Liver (tissue), 9 donors: ENCODE results near the gene GK. TPM values are rescaled to one million over a fixed set of nuclear protein-coding genes. Genes with fewer than 3 reads are reported as not detected.

Experiments
- DNase-seq: peaks from one replicate; pipeline ENCODE4 v3.0.0-alpha.2; 2017; ENCODE audit warnings: low spot score
- H3K27ac ChIP-seq, 2 donors: one replicate each; pipeline ENCODE4 v1.7.0; 2013; ENCODE audit warnings: inconsistent platforms in 2 of 2, low read length in 2 of 2, control low read depth in 1 of 2, low read depth in 1 of 2, mild to moderate bottlenecking in 1 of 2
- H3K27me3 ChIP-seq, 4 donors: one replicate each; pipeline versions ENCODE4 v1.6.1 to v1.7.0; 2013; ENCODE audit warnings: low read length in 3 of 4, inconsistent platforms in 1 of 4, mild to moderate bottlenecking in 1 of 4, moderate library complexity in 1 of 4; ENCODE audit not compliant: control insufficient read depth in 4 of 4, insufficient read depth in 4 of 4
- H3K36me3 ChIP-seq, 4 donors: one replicate each; pipeline versions ENCODE4 v1.6.1 to v1.7.0; 2013; ENCODE audit warnings: low read length in 3 of 4, mild to moderate bottlenecking in 3 of 4, low read depth in 1 of 4, moderate library complexity in 1 of 4; ENCODE audit not compliant: control insufficient read depth in 4 of 4, insufficient read depth in 3 of 4
- H3K4me1 ChIP-seq, 4 donors: one replicate each; pipeline versions ENCODE4 v1.6.1 to v1.7.0; 2013; ENCODE audit warnings: low read length in 3 of 4, mild to moderate bottlenecking in 3 of 4, moderate library complexity in 1 of 4; ENCODE audit not compliant: control insufficient read depth in 4 of 4, insufficient read depth in 4 of 4
- H3K4me3 ChIP-seq, 3 donors: one replicate each; pipeline versions ENCODE4 v1.6.1 to v1.7.0; 2013; ENCODE audit warnings: low read length in 3 of 3, control low read depth in 1 of 3, low read depth in 1 of 3, mild to moderate bottlenecking in 1 of 3
- H3K9ac ChIP-seq, 2 donors: one replicate each; pipeline ENCODE4 v1.7.0; 2013; ENCODE audit warnings: low read length in 2 of 2, mild to moderate bottlenecking in 2 of 2, moderate library complexity in 2 of 2, control low read depth in 1 of 2, low read depth in 1 of 2
- H3K9me3 ChIP-seq, 4 donors: one replicate each; pipeline versions ENCODE4 v1.6.1 to v1.7.0; 2013; ENCODE audit warnings: low read length in 3 of 4; ENCODE audit not compliant: control insufficient read depth in 4 of 4
- FOXA1 ChIP-seq: IDR thresholded peaks from 2 replicates; pipeline ENCODE4 v1.6.1; 2016; ENCODE audit warnings: antibody characterized with exemption
- FOXA2 ChIP-seq: IDR thresholded peaks from 2 replicates; pipeline ENCODE4 v1.6.1; 2016; ENCODE audit warnings: antibody characterized with exemption
- GABPA ChIP-seq, 2 donors: IDR thresholded peaks in 1 of 2; conservative IDR thresholded peaks in 1 of 2; 2 replicates each; pipeline ENCODE4 v1.6.1; 2016; ENCODE audit warnings: antibody characterized with exemption in 2 of 2, mild to moderate bottlenecking in 1 of 2, moderate library complexity in 1 of 2
- HNF4A ChIP-seq, 2 donors: conservative IDR thresholded peaks; 2 replicates each; pipeline ENCODE4 v1.6.1; 2016; ENCODE audit warnings: antibody characterized with exemption in 2 of 2, mild to moderate bottlenecking in 2 of 2
- HNF4G ChIP-seq: IDR thresholded peaks from 2 replicates; pipeline ENCODE4 v1.6.1; 2016; ENCODE audit warnings: antibody characterized with exemption
- JUND ChIP-seq, 2 donors: IDR thresholded peaks; 2 replicates each; pipeline ENCODE4 v1.6.1; 2016; ENCODE audit warnings: antibody characterized with exemption in 2 of 2
- NR2F2 ChIP-seq: IDR thresholded peaks from 2 replicates; pipeline ENCODE4 v1.6.1; 2016; ENCODE audit warnings: antibody characterized with exemption
- RAD21 ChIP-seq, 2 donors: IDR thresholded peaks; 2 replicates each; pipeline ENCODE4 v1.6.1; 2016; ENCODE audit warnings: antibody characterized with exemption in 2 of 2, mild to moderate bottlenecking in 2 of 2
- RXRA ChIP-seq, 2 donors: IDR thresholded peaks; 2 replicates each; pipeline ENCODE4 v1.6.1; 2017 to 2018; ENCODE audit warnings: antibody characterized with exemption in 2 of 2, mild to moderate bottlenecking in 1 of 2
- SP1 ChIP-seq: IDR thresholded peaks from 2 replicates; pipeline ENCODE4 v1.6.1; 2018; ENCODE audit warnings: antibody characterized with exemption, mild to moderate bottlenecking
- TAF1 ChIP-seq: conservative IDR thresholded peaks from 2 replicates; pipeline ENCODE4 v1.6.1; 2016; ENCODE audit warnings: antibody characterized with exemption, mild to moderate bottlenecking
- YY1 ChIP-seq: IDR thresholded peaks from 2 replicates; pipeline ENCODE4 v1.6.1; 2016; ENCODE audit warnings: antibody characterized with exemption, mild to moderate bottlenecking
- WGBS: extraction: QIAGEN DNeasy Blood & Tissue Kit; methylation state at CpG from one replicate; pipeline ENCODE4 v1.1.7; 2013; 5-methylcytosine and 5-hydroxymethylcytosine counted together
- polyA plus RNA-seq, 2 donors: library from polyadenylated mRNA; stranded (reverse) in 1 of 2; unstranded in 1 of 2; fragments of 200-250 nt in 1 of 2; fragments of >200 nt in 1 of 2; fragmentation: Nextera tagmentation in 1 of 2; extraction: Ambion mirVana in 1 of 2; gene quantifications; one replicate each; pipeline versions ENCODE4 v1.2.1 to v1.2.3, GENCODE V29; 2013 to 2015
- total RNA-seq, 2 donors: library from RNA; depleted of rRNA; stranded (reverse); fragments of >200 nt; gene quantifications; one replicate each; pipeline ENCODE4 v1.2.3, GENCODE V29; 2014
- TF ChIP-seq, protein P1 (sequence below): fragments of 150-350 bp; IDR thresholded peaks from 2 replicates; pipeline ENCODE4 v1.5.1; 2017; ENCODE audit warnings: improper control_type of control experiment, low read depth, low read length; ENCODE audit not compliant: missing input control
- TF ChIP-seq, protein P2 (sequence below): IDR thresholded peaks from 2 replicates; pipeline ENCODE4 v1.6.1; 2016; ENCODE audit warnings: antibody characterized with exemption, mild to moderate bottlenecking
- TF ChIP-seq, protein P3 (sequence below): IDR thresholded peaks from 2 replicates; pipeline ENCODE4 v1.6.1; 2016; ENCODE audit warnings: antibody characterized with exemption
- TF ChIP-seq, protein P4 (sequence below): IDR thresholded peaks from 2 replicates; pipeline ENCODE4 v1.6.1; 2016; ENCODE audit warnings: antibody characterized with exemption
- TF ChIP-seq, protein P5 (sequence below): IDR thresholded peaks from 2 replicates; pipeline ENCODE4 v1.6.1; 2016; ENCODE audit warnings: antibody characterized with exemption
- donor health status: healthy.
- donor health status: healthy.
- donor health status: healthy.
- donor health status: healthy.
- donor health status: healthy.

The GK gene
- total and polyA plus RNA-seq, 4 donors = 27.9 to 145 (median 44.0) TPM

DNA sequence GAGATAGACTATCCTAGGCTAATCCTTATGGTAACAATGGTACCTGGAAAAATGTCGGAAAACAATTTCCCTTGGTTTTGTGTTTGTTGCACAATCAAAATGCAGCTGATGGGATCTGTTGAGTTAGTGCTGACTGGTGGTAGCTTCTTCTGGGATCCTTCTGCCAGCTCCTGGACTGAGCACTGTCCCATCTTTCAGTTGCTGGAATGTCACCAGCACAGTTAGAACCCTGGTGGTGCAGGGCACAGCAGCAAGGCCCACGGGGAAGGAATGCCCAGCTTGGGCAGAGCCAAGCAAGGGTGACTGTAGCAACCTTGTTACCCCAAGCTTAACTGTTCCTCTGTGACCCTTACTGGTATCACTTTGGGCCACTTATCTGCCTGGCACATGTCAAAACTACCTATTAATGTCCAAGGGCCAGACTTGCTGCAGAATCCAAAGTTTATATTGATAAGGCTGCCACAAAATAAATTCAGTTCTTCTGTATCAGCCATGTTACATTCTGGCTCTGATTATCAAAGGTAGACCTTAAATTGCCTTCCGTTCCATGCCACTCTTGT lies 53.1 kb downstream of the GK start:
- Histone ChIP-seq H3K36me3 (peaks cover 0 to 11% (median 5%) of the 10 kb centered on the region in 4 donors), H3K27ac (no peak overlapping the region), H3K9ac (no peak overlapping the region), H3K9me3 (no peaks in the 10 kb centered on the region), H3K4me3 (no peak overlapping the region), H3K27me3 (no peaks in the 10 kb centered on the region), H3K4me1 (peaks cover 0 to 1% (median 0%) of the 10 kb centered on the region in 4 donors)
- TF ChIP-seq HNF4A (conservative IDR thresholded peaks at IDR 0.05) = peak in 1 of 2 donors; percentile 23
- TF ChIP-seq, protein P1, sequence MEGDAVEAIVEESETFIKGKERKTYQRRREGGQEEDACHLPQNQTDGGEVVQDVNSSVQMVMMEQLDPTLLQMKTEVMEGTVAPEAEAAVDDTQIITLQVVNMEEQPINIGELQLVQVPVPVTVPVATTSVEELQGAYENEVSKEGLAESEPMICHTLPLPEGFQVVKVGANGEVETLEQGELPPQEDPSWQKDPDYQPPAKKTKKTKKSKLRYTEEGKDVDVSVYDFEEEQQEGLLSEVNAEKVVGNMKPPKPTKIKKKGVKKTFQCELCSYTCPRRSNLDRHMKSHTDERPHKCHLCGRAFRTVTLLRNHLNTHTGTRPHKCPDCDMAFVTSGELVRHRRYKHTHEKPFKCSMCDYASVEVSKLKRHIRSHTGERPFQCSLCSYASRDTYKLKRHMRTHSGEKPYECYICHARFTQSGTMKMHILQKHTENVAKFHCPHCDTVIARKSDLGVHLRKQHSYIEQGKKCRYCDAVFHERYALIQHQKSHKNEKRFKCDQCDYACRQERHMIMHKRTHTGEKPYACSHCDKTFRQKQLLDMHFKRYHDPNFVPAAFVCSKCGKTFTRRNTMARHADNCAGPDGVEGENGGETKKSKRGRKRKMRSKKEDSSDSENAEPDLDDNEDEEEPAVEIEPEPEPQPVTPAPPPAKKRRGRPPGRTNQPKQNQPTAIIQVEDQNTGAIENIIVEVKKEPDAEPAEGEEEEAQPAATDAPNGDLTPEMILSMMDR = no peak
- no peak for TF ChIP-seq RAD21 (IDR thresholded peaks at IDR 0.05)
- no peak for TF ChIP-seq GABPA (IDR thresholded peaks at IDR 0.05 in 1 of 2, conservative IDR thresholded peaks at IDR 0.05 in 1 of 2)
- TF ChIP-seq FOXA1 = no peak
- TF ChIP-seq FOXA2 = no peak
- TF ChIP-seq SP1 = no peak
- DNase-seq = no peak
- 68% methylated on average over 3 of the region's 3 CpGs for WGBS

DNA sequence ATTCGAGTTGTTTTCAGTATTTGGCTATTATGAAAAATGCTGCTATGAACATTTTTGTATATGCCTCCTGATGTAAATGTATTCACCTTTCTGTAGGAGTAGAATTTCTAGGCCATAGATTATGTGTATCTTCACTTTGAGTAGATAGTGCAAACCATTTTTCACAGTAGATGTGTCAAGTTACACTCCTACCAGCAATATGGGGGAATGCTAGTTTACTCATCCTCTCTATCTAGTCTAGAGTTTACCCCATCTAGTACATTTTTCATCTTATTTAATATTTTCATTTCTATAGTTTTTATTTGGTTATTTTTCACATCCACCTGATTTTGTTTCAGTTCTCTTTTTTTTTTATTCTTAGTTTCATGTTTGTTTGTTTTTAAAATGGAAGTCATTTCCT lies 59.0 kb downstream of the GK start:
- Histone ChIP-seq H3K9ac (no peak overlapping the region), H3K4me3 (no peak overlapping the region), H3K9me3 (no peaks in the 10 kb centered on the region), H3K27me3 (no peaks in the 10 kb centered on the region), H3K27ac (no peak overlapping the region), H3K4me1 (no peaks in the 10 kb centered on the region), H3K36me3 (peaks cover 3 to 19% (median 5%) of the 10 kb centered on the region in 4 donors)
- DNase-seq = no peak
- 92% methylated on average over 1 of the region's 1 CpG for WGBS
- no peak for TF ChIP-seq TAF1
- TF ChIP-seq GABPA (IDR thresholded peaks at IDR 0.05 in 1 of 2, conservative IDR thresholded peaks at IDR 0.05 in 1 of 2) = no peak
- TF ChIP-seq FOXA2 = no peak
- TF ChIP-seq, protein P2, sequence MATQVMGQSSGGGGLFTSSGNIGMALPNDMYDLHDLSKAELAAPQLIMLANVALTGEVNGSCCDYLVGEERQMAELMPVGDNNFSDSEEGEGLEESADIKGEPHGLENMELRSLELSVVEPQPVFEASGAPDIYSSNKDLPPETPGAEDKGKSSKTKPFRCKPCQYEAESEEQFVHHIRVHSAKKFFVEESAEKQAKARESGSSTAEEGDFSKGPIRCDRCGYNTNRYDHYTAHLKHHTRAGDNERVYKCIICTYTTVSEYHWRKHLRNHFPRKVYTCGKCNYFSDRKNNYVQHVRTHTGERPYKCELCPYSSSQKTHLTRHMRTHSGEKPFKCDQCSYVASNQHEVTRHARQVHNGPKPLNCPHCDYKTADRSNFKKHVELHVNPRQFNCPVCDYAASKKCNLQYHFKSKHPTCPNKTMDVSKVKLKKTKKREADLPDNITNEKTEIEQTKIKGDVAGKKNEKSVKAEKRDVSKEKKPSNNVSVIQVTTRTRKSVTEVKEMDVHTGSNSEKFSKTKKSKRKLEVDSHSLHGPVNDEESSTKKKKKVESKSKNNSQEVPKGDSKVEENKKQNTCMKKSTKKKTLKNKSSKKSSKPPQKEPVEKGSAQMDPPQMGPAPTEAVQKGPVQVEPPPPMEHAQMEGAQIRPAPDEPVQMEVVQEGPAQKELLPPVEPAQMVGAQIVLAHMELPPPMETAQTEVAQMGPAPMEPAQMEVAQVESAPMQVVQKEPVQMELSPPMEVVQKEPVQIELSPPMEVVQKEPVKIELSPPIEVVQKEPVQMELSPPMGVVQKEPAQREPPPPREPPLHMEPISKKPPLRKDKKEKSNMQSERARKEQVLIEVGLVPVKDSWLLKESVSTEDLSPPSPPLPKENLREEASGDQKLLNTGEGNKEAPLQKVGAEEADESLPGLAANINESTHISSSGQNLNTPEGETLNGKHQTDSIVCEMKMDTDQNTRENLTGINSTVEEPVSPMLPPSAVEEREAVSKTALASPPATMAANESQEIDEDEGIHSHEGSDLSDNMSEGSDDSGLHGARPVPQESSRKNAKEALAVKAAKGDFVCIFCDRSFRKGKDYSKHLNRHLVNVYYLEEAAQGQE = no peak
- TF ChIP-seq, protein P3, sequence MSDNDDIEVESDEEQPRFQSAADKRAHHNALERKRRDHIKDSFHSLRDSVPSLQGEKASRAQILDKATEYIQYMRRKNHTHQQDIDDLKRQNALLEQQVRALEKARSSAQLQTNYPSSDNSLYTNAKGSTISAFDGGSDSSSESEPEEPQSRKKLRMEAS = no peak
- TF ChIP-seq, protein P1 = no peak
- no peak for TF ChIP-seq JUND (IDR thresholded peaks at IDR 0.05)
- TF ChIP-seq, protein P4, sequence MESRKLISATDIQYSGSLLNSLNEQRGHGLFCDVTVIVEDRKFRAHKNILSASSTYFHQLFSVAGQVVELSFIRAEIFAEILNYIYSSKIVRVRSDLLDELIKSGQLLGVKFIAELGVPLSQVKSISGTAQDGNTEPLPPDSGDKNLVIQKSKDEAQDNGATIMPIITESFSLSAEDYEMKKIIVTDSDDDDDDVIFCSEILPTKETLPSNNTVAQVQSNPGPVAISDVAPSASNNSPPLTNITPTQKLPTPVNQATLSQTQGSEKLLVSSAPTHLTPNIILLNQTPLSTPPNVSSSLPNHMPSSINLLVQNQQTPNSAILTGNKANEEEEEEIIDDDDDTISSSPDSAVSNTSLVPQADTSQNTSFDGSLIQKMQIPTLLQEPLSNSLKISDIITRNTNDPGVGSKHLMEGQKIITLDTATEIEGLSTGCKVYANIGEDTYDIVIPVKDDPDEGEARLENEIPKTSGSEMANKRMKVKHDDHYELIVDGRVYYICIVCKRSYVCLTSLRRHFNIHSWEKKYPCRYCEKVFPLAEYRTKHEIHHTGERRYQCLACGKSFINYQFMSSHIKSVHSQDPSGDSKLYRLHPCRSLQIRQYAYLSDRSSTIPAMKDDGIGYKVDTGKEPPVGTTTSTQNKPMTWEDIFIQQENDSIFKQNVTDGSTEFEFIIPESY = no peak
- TF ChIP-seq SP1 = no peak
- no peak for TF ChIP-seq FOXA1
- TF ChIP-seq YY1 = no peak
- no peak for TF ChIP-seq HNF4G
- no peak for TF ChIP-seq RAD21 (IDR thresholded peaks at IDR 0.05)
- TF ChIP-seq RXRA (IDR thresholded peaks at IDR 0.05) = no peak
- no peak for TF ChIP-seq NR2F2
- TF ChIP-seq, protein P5, sequence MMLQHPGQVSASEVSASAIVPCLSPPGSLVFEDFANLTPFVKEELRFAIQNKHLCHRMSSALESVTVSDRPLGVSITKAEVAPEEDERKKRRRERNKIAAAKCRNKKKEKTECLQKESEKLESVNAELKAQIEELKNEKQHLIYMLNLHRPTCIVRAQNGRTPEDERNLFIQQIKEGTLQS = no peak
